GM23248 (cell line): ENCODE results near the gene TMC1.

Experiments
- EZH2 ChIP-seq: fragments of 200-600 bp; sonication (generic); IDR thresholded peaks from 2 replicates; pipeline ENCODE4 v1.6.1; 2018; ENCODE audit warnings: antibody characterized with exemption, mild to moderate bottlenecking; ENCODE audit not compliant: insufficient read depth, poor library complexity, severe bottlenecking
- EZH2phosphoT487 ChIP-seq: fragments of 200-600 bp; sonication (generic); IDR thresholded peaks from 2 replicates; pipeline ENCODE4 v1.6.1; 2018; ENCODE audit warnings: antibody characterized with exemption, moderate library complexity, mild to moderate bottlenecking, low read depth; ENCODE audit not compliant: insufficient read depth

- TF ChIP-seq EZH2 (no peak), EZH2phosphoT487 (no peak)
Observed at GRCh38 chr9:72875221-72875620, 353.8 kb downstream of the TMC1 start.
